Activated CD4-positive, alpha-beta T cell treated with anti-CD3 and anti-CD28 coated beads, Interleukin-2, amount 10 ng/mL, durations not matched to agents 24 days and 14 days (primary cell): Measurements from ENCODE around the gene KLF13. TPM values are rescaled to one million over a fixed set of nuclear protein-coding genes. Genes with fewer than 3 reads are reported as not detected.

Experiments
- total RNA-seq: library from RNA; stranded (reverse); gene quantifications from 2 replicates; pipeline ENCODE4 v1.2.3, GENCODE V29; 2022

The KLF13 gene
- total RNA-seq, 1 donor from 2014 or later: 135 TPM

Other genes with a start within 250 kb of the KLF13 start
- gene TRPM1, start 225.1 kb upstream of the KLF13 start, total RNA-seq: not detected in 2 replicates